WTC11 (cell line): ENCODE measurements around the gene TIMM50. TPM values are rescaled to one million over a fixed set of nuclear protein-coding genes. Genes with fewer than 3 reads are reported as not detected.

Experiments used
- AR ChIP-seq: fragments of 250-450 bp; sonication (Bioruptor Pico); IDR thresholded peaks from 2 replicates; pipeline ENCODE4 v1.9.0; 2021; ENCODE audit warnings: mild to moderate bottlenecking
- ATF2 ChIP-seq: sonication (generic); formaldehyde crosslinking; IDR thresholded peaks from 2 replicates; pipeline ENCODE4 v1.8.1; 2022; ENCODE audit warnings: low read depth, missing genetic modification reagents, borderline replicate concordance
- E2F1 ChIP-seq: sonication (generic); formaldehyde crosslinking; IDR thresholded peaks from 2 replicates; pipeline ENCODE4 v1.8.0; 2022; ENCODE audit warnings: mild to moderate bottlenecking, missing genetic modification reagents
- FOXP1 ChIP-seq: sonication (generic); formaldehyde crosslinking; IDR thresholded peaks from 2 replicates; pipeline ENCODE4 v1.8.0; 2022; ENCODE audit warnings: missing genetic modification reagents, mild to moderate bottlenecking, moderate library complexity, borderline replicate concordance
- GRHL2 ChIP-seq: fragments of 250-450 bp; sonication (Bioruptor Pico); IDR thresholded peaks from 2 replicates; pipeline ENCODE4 v1.8.0; 2022; ENCODE audit warnings: mild to moderate bottlenecking, moderate library complexity; ENCODE audit not compliant: insufficient replicate concordance, severe bottlenecking
- GTF2I ChIP-seq: fragments of 250-450 bp; sonication (Bioruptor Pico); conservative IDR thresholded peaks from 2 replicates; pipeline ENCODE4 v1.4.0; 2021; ENCODE audit warnings: mild to moderate bottlenecking
- HMGXB4 ChIP-seq: sonication (generic); formaldehyde crosslinking; IDR thresholded peaks from 2 replicates; pipeline ENCODE4 v1.8.1; 2023; ENCODE audit warnings: mild to moderate bottlenecking, moderate library complexity, missing genetic modification reagents
- MLX ChIP-seq: sonication (generic); formaldehyde crosslinking; IDR thresholded peaks from 2 replicates; pipeline ENCODE4 v1.8.1; 2023; ENCODE audit warnings: mild to moderate bottlenecking, missing genetic modification reagents, moderate library complexity
- MYBL2 ChIP-seq: sonication (generic); formaldehyde crosslinking; IDR thresholded peaks from 2 replicates; pipeline ENCODE4 v1.8.1; 2023; ENCODE audit warnings: mild to moderate bottlenecking, moderate library complexity, missing genetic modification reagents
- NFE2L1 ChIP-seq: sonication (generic); formaldehyde crosslinking; IDR thresholded peaks from 2 replicates; pipeline ENCODE4 v1.8.1; 2023; ENCODE audit warnings: missing genetic modification reagents
- NFYB ChIP-seq: sonication (generic); formaldehyde crosslinking; conservative IDR thresholded peaks from 2 replicates; pipeline ENCODE4 v1.8.0; 2022; ENCODE audit warnings: low read depth, missing genetic modification reagents
- RELA ChIP-seq: sonication (generic); formaldehyde crosslinking; IDR thresholded peaks from 2 replicates; pipeline ENCODE4 v1.8.1; 2022; ENCODE audit warnings: missing genetic modification reagents, mild to moderate bottlenecking, borderline replicate concordance
- ZNF425 ChIP-seq: fragments of 250-450 bp; sonication (Bioruptor Pico); conservative IDR thresholded peaks from 2 replicates; pipeline ENCODE4 v1.9.0; 2021; ENCODE audit warnings: mild to moderate bottlenecking
- total RNA-seq: library from RNA; stranded (reverse); gene quantifications from 3 replicates; pipeline ENCODE4 v1.2.3, GENCODE V29; 2021
- TF ChIP-seq, protein P1 (sequence below): sonication (generic); formaldehyde crosslinking; IDR thresholded peaks from 2 replicates; pipeline ENCODE4 v1.8.0; 2022; ENCODE audit warnings: mild to moderate bottlenecking, missing genetic modification reagents
- TF ChIP-seq, protein P2 (sequence below): sonication (generic); formaldehyde crosslinking; IDR thresholded peaks from 2 replicates; pipeline ENCODE4 v1.8.1; 2023; ENCODE audit warnings: mild to moderate bottlenecking, missing genetic modification reagents
- TF ChIP-seq, protein P3 (sequence below): sonication (generic); formaldehyde crosslinking; conservative IDR thresholded peaks from 2 replicates; pipeline ENCODE4 v1.8.1; 2023; ENCODE audit warnings: mild to moderate bottlenecking, low read depth, missing genetic modification reagents, moderate library complexity
- TF ChIP-seq, protein P4 (sequence below): fragments of 250-450 bp; sonication (Bioruptor Pico); IDR thresholded peaks from 2 replicates; pipeline ENCODE4 v1.9.0; 2021; ENCODE audit warnings: mild to moderate bottlenecking
- TF ChIP-seq, protein P5 (sequence below): sonication (generic); formaldehyde crosslinking; IDR thresholded peaks from 2 replicates; pipeline ENCODE4 v1.8.0; 2022; ENCODE audit warnings: mild to moderate bottlenecking, missing genetic modification reagents

TIMM50 gene
- total RNA-seq, 1 experiment from 2014 or later, result 154 TPM

DNA sequence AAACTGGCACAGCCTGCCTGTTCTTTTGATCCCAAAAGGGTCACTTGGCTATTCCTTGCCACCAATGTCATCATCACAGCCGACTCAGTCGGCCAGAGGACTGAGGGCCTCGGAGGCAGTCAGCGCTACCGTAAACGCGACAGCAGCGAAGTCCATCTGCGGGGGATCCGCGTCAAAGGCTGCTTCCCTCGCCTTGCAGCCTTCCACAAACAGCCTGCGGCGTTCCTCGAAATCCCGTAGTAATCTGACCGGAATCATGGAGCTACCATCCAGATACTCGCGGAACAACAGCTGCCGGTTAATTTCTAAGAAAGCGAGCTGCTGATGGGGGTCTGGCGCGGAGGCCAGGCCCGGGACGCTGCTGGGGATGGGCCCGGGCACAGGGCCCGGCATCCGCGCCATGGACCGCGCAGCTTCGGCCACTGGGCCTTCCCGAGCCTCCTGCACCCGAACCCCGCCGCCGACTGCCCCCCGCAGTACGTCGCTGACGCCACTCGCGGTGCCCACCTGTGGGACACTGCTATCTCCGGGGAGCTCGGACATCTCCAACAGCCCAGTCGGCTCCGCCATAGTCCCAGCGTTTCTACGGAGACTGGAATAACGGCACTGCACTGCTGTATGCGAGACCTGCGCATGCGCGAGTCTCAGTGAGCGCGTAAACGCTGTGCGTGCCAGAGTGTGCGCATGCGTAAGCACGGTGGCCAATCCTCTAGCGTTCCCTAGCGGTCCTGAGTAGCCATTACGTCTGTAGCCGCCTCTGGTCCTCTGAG is 51.8 kb downstream of the TIMM50 start, which contains the start of gene EID2B (continued):
- TF ChIP-seq, protein P1, sequence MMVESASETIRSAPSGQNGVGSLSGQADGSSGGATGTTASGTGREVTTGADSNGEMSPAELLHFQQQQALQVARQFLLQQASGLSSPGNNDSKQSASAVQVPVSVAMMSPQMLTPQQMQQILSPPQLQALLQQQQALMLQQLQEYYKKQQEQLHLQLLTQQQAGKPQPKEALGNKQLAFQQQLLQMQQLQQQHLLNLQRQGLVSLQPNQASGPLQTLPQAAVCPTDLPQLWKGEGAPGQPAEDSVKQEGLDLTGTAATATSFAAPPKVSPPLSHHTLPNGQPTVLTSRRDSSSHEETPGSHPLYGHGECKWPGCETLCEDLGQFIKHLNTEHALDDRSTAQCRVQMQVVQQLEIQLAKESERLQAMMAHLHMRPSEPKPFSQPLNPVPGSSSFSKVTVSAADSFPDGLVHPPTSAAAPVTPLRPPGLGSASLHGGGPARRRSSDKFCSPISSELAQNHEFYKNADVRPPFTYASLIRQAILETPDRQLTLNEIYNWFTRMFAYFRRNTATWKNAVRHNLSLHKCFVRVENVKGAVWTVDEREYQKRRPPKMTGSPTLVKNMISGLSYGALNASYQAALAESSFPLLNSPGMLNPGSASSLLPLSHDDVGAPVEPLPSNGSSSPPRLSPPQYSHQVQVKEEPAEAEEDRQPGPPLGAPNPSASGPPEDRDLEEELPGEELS (CRISPR knock-in tag), result peak; percentile 72; the same call in 1 of the 2 replicates
- TF ChIP-seq ATF2 (CRISPR knock-in tag) (no peak), AR (no peak), FOXP1 (CRISPR knock-in tag) (peak; percentile 28; the same call in 1 of the 2 replicates), MLX (no peak), NFE2L1 (no peak; the same call in 1 of the 2 replicates), MYBL2 (CRISPR knock-in tag) (no peak), NFYB (CRISPR knock-in tag) (no peak), HMGXB4 (CRISPR knock-in tag) (peak; percentile 87; the same call in 1 of the 2 replicates), GRHL2 (CRISPR knock-in tag) (no peak), E2F1 (no peak), GTF2I (CRISPR knock-in tag) (no peak), ZNF425 (CRISPR knock-in tag) (no peak), RELA (CRISPR knock-in tag) (peak; percentile 52; the same call in 1 of the 2 replicates)
- TF ChIP-seq, protein P2, sequence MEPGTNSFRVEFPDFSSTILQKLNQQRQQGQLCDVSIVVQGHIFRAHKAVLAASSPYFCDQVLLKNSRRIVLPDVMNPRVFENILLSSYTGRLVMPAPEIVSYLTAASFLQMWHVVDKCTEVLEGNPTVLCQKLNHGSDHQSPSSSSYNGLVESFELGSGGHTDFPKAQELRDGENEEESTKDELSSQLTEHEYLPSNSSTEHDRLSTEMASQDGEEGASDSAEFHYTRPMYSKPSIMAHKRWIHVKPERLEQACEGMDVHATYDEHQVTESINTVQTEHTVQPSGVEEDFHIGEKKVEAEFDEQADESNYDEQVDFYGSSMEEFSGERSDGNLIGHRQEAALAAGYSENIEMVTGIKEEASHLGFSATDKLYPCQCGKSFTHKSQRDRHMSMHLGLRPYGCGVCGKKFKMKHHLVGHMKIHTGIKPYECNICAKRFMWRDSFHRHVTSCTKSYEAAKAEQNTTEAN (CRISPR knock-in tag), result no peak
- TF ChIP-seq, protein P3, sequence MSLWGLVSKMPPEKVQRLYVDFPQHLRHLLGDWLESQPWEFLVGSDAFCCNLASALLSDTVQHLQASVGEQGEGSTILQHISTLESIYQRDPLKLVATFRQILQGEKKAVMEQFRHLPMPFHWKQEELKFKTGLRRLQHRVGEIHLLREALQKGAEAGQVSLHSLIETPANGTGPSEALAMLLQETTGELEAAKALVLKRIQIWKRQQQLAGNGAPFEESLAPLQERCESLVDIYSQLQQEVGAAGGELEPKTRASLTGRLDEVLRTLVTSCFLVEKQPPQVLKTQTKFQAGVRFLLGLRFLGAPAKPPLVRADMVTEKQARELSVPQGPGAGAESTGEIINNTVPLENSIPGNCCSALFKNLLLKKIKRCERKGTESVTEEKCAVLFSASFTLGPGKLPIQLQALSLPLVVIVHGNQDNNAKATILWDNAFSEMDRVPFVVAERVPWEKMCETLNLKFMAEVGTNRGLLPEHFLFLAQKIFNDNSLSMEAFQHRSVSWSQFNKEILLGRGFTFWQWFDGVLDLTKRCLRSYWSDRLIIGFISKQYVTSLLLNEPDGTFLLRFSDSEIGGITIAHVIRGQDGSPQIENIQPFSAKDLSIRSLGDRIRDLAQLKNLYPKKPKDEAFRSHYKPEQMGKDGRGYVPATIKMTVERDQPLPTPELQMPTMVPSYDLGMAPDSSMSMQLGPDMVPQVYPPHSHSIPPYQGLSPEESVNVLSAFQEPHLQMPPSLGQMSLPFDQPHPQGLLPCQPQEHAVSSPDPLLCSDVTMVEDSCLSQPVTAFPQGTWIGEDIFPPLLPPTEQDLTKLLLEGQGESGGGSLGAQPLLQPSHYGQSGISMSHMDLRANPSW (CRISPR knock-in tag), result no peak
- TF ChIP-seq, protein P4, sequence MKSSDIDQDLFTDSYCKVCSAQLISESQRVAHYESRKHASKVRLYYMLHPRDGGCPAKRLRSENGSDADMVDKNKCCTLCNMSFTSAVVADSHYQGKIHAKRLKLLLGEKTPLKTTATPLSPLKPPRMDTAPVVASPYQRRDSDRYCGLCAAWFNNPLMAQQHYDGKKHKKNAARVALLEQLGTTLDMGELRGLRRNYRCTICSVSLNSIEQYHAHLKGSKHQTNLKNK (CRISPR knock-in tag), result no peak
- TF ChIP-seq, protein P5, sequence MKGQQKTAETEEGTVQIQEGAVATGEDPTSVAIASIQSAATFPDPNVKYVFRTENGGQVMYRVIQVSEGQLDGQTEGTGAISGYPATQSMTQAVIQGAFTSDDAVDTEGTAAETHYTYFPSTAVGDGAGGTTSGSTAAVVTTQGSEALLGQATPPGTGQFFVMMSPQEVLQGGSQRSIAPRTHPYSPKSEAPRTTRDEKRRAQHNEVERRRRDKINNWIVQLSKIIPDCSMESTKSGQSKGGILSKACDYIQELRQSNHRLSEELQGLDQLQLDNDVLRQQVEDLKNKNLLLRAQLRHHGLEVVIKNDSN (CRISPR knock-in tag), result no peak
